Fibroblast of pulmonary artery (primary cell): Measurements from ENCODE around the gene CAMTA1.

ENCODE experiments used
- DNase-seq: peaks from one replicate; pipeline ENCODE4 v3.0.0-alpha.2; 2010; ENCODE audit warnings: low read depth
- H3K4me3 ChIP-seq: replicated peaks from 2 replicates; pipeline ENCODE4 v1.5.1; 2011; ENCODE audit warnings: low read depth, mild to moderate bottlenecking, control low read depth, low read length, moderate library complexity
- CTCF ChIP-seq: IDR thresholded peaks from 2 replicates; pipeline ENCODE4 v1.5.1; 2011; ENCODE audit warnings: mild to moderate bottlenecking, control low read depth, low read length, inconsistent platforms; ENCODE audit errors: missing control alignments

CAMTA1 gene

GRCh38 chr1:7218210-7218832 is 433.1 kb downstream of the CAMTA1 start:
- H3K4me3 ChIP-seq = no peak overlapping the region
- TF ChIP-seq CTCF = peak; percentile 65
- peak; percentile 42 for DNase-seq

- no peak for TF ChIP-seq CTCF
- no peak overlapping the region for H3K4me3 ChIP-seq
- DNase-seq = no peak
These were observed 433.8 kb downstream of the CAMTA1 start for GRCh38 chr1:7219031-7219430.

- TF ChIP-seq CTCF = no peak
- no peak overlapping the region for H3K4me3 ChIP-seq
- DNase-seq = no peak
These were observed 434.8 kb downstream of the CAMTA1 start for GRCh38 chr1:7220007-7220406.

- no peak for TF ChIP-seq CTCF
- no peak for DNase-seq
- H3K4me3 ChIP-seq = no peak overlapping the region
These were observed 435.5 kb downstream of the CAMTA1 start for GRCh38 chr1:7220712-7221252.

GRCh38 chr1:7221826-7222694 is 436.8 kb downstream of the CAMTA1 start:
- no peak for TF ChIP-seq CTCF
- DNase-seq = no peak

GRCh38 chr1:7222695-7223015 is 437.4 kb downstream of the CAMTA1 start:
- DNase-seq = no peak
- no peak for TF ChIP-seq CTCF
- no peak overlapping the region for H3K4me3 ChIP-seq

More at GRCh38 chr1:7221826-7222694, 436.8 kb downstream of the CAMTA1 start:
- H3K4me3 ChIP-seq = no peak overlapping the region
